Stimulated activated naive CD8-positive, alpha-beta T cell treated with anti-CD3 and anti-CD28 coated beads, Interleukin-15, amount 100 ng/mL, for 72 hours (primary cell): ENCODE data around the gene NUDT6.
"Not testable (repeated sequence)": the region's sequence is repeated elsewhere in the genome, so short reads cannot be mapped to it uniquely, and the experiment has no call there.

Source experiments
- ATAC-seq: fragments of 150-1000 bp; cut with Tn5 transposase; 2 replicates; pipeline ENCODE4 v1.10.0; 2021; ENCODE audit warnings: mild to moderate bottlenecking, moderate library complexity
- DNase-seq, 2 donors: peaks; one replicate each; pipeline ENCODE4 v3.0.0; 2021 to 2022
- H3K27ac Mint-ChIP-seq, 2 donors: one replicate each; pipeline ENCODE4 v1.8.0; 2022; ENCODE audit warnings: mild to moderate bottlenecking in 2 of 2, mixed read lengths in 2 of 2, moderate library complexity in 2 of 2
- H3K27me3 Mint-ChIP-seq: one replicate; pipeline ENCODE4 v1.8.0; 2022; ENCODE audit warnings: mixed read lengths
- H3K4me1 Mint-ChIP-seq: one replicate; pipeline ENCODE4 v1.8.0; 2022; ENCODE audit warnings: mild to moderate bottlenecking, mixed read lengths
- H3K4me3 Mint-ChIP-seq, 2 donors: one replicate each; pipeline ENCODE4 v1.8.0; 2022; ENCODE audit warnings: mild to moderate bottlenecking in 2 of 2, mixed read lengths in 2 of 2, moderate library complexity in 1 of 2
- H3K9me3 Mint-ChIP-seq, 2 donors: one replicate each; pipeline ENCODE4 v1.8.0; 2022; ENCODE audit warnings: mixed read lengths in 2 of 2

The NUDT6 gene, protein sequence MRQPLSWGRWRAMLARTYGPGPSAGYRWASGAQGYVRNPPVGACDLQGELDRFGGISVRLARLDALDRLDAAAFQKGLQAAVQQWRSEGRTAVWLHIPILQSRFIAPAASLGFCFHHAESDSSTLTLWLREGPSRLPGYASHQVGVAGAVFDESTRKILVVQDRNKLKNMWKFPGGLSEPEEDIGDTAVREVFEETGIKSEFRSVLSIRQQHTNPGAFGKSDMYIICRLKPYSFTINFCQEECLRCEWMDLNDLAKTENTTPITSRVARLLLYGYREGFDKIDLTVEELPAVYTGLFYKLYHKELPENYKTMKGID

DNA sequence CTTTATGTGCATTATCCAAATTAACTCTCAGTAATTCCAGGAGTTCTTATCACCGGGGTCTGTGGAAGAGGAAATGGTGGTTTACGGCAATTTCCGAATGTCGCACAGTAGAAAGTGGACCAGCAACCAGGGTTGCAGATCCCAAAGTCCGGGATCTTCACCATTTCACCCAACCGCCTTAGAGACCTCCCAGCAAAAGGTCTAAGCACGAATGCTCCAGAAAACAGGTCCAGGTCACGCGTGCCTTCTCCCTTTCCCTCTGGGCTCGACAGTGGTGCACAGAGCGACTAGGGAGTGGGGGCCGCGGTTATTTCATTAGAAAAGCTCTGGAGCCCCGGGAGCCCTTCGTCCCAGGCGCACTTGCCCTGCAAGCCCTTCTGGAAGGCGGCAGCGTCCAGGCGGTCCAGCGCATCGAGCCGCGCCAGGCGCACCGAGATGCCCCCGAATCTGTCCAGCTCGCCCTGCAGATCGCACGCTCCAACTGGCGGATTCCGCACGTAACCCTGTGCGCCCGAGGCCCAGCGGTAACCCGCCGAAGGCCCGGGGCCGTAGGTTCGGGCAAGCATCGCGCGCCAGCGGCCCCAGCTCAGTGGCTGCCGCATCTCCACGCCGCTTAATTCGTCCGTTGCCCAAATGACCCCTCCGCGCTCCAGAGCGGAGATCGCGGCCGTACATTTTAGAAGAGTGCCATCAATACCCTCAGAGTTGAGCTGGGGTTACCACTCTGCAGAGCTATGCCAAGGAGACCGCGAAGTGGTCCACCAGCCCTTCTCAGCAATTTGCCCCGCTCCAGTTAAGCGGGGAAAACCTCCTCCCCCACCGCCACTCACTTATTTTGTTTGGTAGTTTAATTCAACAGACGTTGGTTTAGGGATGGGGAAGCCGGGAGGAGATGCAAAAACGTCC lies at the start of gene NUDT6:
NUDT6 (minus strand) TSS at position 627 of the 906 bp plus-strand sequence; CDS start at position 602, 25 bp downstream.
- Mint-ChIP-seq H3K27ac (peak within 1 kb of the TSS; percentile 95 to 98), H3K9me3 (no peaks in the 10 kb centered on the region), H3K4me3 (peak within 1 kb of the TSS; percentile 96 to 98), H3K4me1 (no peaks in the 10 kb centered on the region), H3K27me3 (no peaks in the 10 kb centered on the region)
- DNase-seq: peak; percentile 56 to 61
- ATAC-seq: peak; percentile 76

DNA sequence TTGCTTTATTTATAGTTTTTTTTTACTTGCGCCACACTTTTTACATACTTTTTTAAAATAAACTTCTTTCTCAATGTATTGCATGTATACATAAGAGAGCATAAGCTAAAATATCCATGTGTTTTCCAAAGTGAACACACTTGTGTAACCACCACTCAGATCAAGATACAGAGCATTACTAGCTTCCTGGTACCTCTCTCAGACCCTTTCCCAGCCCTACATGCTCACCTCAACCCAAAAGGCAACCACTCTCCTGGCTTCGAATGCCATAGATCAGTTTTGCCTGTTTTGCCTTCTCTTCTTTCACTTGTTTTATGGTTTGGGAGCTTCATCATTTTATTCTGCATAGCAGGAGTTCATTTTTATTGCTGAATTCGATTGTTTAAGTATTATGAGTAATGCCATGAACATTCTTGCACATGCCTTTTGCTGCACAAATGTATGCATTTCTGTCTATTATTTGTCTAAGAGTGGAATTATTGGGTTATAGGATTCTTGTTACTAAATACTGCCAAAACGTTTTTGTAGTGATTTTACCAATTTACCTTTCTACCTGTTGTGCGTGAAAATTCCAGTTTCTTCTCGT lies 45.9 kb upstream of the NUDT6 start:
- H3K27ac Mint-ChIP-seq: no peak overlapping the region

DNA sequence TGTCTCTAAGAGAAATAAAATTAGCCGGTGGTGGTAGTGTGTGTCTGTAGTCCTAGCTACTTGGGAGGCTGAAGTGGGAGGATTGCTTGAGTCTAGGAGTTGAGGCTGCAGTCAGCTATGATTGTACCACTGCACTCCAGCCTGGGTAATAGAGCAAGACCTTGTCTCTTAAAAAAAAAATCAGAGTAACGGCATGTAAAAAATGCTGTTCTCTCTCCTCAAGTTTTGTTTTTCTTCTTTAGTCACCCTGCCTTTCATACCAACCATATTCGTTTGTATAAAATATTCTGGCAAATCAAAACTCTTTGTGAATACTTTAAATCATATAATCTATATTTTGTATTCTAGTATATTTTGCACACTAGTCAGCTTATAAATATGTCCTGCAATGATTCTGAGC lies 44.8 kb upstream of the NUDT6 start:
- DNase-seq (no peak), ATAC-seq (no peak)
- Mint-ChIP-seq H3K27me3 (no peaks in the 10 kb centered on the region), H3K4me1 (peaks cover 7% of the 10 kb centered on the region), H3K4me3 (no peak overlapping the region), H3K27ac (no peak overlapping the region), H3K9me3 (no peaks in the 10 kb centered on the region)

More for the DNA sequence above, 45.9 kb upstream of the NUDT6 start:
- no peak for ATAC-seq
- Mint-ChIP-seq H3K27me3 (no peaks in the 10 kb centered on the region), H3K9me3 (no peaks in the 10 kb centered on the region), H3K4me3 (no peak overlapping the region), H3K4me1 (peaks cover 1% of the 10 kb centered on the region)
- DNase-seq: no peak

DNA sequence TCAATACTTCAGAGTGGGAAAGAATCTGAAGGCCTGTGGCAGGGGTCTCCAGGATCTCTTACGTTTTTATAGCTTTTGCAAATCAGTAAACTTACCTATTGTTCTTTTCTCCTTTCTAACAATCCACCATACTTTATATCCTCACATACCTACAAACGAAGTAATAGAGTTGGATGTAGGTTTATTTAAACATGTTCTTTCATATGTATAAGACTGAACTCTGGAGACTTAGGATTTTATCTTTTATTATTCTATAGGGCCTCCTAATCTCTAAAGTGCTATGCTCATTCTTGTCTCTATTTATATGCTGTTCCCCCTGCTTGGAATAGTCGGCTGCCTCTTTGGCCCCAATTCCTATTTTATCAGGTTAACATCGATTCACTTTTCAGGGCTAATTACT lies 43.8 kb upstream of the NUDT6 start:
- Mint-ChIP-seq H3K27me3 (no peaks in the 10 kb centered on the region), H3K9me3 (no peaks in the 10 kb centered on the region), H3K4me1 (peaks cover 7% of the 10 kb centered on the region), H3K27ac (no peak overlapping the region), H3K4me3 (no peak overlapping the region)
- no peak for ATAC-seq
- no peak for DNase-seq

DNA sequence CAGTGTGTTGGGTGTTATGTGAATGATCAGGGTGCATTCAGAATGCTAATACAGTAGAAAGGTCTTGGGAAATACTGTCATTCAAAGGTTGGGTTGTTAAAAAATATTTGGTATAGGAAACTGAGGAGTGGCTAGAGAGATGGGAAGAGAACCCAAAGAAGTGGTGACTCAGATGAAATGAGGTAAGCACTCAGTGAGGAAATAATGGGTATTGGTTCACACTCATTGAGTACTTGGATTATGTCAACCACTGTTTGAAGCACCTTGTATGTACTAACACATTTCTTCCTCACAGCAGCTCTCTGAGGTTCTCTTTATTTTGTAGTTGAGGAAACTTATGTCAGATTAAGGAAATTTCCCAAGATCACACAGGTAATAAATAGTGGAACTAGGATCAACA lies 40.8 kb upstream of the NUDT6 start:
- Mint-ChIP-seq H3K4me1 (peaks cover 7% of the 10 kb centered on the region), H3K9me3 (no peaks in the 10 kb centered on the region), H3K4me3 (no peak overlapping the region), H3K27ac (no peak overlapping the region), H3K27me3 (no peaks in the 10 kb centered on the region)
- no peak for DNase-seq
- peak; percentile 60 for ATAC-seq

DNA sequence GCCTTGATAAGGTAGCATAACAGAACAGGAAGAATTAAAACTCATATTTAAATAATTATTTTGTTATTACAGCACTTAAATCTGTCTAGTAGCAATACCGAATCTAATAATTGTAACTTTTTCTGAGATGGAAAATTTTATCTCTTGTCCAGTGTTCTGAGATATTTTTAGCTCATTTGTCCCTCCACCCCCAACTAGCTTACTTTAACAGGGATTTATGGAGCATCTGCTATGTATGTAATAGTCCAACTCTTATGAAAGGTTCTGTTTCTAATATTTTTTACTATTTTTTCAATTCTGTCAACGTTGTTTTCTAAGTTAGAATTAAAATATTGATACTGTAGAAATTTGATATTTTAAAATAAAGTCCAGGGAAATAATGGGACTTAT lies 38.2 kb upstream of the NUDT6 start:
- no peak for ATAC-seq
- H3K9me3 Mint-ChIP-seq: no peaks in the 10 kb centered on the region
- H3K4me1 Mint-ChIP-seq: peaks cover 7% of the 10 kb centered on the region
- no peak overlapping the region for H3K27ac Mint-ChIP-seq
- no peak for DNase-seq
- H3K4me3 Mint-ChIP-seq: no peak overlapping the region
- H3K27me3 Mint-ChIP-seq: no peaks in the 10 kb centered on the region

DNA sequence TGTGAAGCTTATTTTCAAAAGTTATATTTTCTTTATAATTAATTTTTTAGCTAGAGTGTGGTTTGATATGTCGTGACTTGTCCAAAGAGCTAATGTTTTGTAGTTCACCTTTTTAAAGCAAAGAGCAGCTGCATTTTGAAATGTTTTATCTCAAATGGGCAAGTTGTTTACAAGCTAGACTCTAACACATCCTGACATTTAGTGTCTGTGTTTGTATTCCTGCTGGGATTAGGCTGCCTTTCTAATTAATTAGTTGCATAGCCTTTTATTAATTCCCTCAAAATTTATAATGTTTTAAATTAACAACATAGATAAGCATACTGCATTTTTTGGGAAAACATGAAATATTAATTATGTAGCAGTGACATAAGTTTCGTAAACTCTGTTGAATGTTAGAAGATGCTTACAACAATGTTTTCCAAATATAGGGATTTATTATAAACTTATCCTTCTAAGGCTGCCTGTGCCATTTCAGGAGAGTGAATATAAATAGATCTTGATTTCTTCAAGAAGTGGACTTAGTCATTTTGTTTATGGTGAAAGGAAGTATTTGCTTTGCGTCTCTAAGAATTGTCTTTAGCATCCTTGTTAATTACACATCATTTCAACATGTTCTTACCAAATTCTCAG lies 37.7 kb upstream of the NUDT6 start:
- Mint-ChIP-seq H3K9me3 (no peaks in the 10 kb centered on the region), H3K4me3 (no peak overlapping the region), H3K4me1 (peaks cover 7% of the 10 kb centered on the region), H3K27me3 (no peaks in the 10 kb centered on the region), H3K27ac (no peak overlapping the region)
- DNase-seq: no peak
- no peak for ATAC-seq

DNA sequence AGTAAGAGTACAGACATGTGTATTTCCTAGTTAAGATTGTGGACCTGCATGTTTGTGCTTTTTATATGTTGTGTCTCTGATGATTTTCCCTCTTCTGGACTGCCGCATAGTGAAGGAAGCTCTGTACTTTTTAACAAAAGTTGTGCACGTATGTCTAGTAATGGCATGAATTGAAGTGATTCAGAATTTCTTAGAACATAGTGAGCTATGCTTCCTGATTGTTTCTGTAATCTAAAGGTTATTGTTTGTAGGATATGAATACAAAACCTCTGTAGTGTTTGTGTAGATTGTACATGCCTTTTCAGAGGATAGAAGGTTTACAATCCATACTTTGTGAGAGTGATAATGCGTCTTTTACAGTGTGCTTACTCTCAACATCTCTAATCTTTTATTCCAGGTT lies 37.0 kb upstream of the NUDT6 start:
- Mint-ChIP-seq H3K4me3 (no peak overlapping the region), H3K27ac (no peak overlapping the region), H3K27me3 (no peaks in the 10 kb centered on the region), H3K9me3 (no peaks in the 10 kb centered on the region), H3K4me1 (peaks cover 7% of the 10 kb centered on the region)
- no peak for DNase-seq
- no peak for ATAC-seq

DNA sequence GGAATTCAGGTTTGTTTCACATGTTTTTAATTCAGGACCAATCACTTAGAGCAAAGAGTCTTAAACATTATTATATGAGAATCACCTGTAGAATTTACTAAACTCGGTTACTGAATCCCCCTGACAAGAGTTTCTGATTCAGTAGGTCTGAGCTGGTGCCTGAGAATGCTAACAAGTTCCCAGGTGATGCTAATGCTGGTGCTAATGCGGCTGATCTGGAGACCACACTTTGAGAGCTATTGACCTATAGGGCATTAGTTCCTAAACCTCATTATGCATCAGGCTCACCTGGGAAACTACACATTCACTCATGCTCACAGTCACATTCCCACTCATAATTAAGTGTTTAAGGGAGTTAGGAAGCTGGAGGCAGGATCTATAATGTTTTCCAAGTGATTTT lies 36.1 kb upstream of the NUDT6 start:
- Mint-ChIP-seq H3K9me3 (no peaks in the 10 kb centered on the region), H3K4me3 (no peak overlapping the region), H3K4me1 (peaks cover 7% of the 10 kb centered on the region), H3K27me3 (no peaks in the 10 kb centered on the region), H3K27ac (no peak overlapping the region)
- DNase-seq (no peak), ATAC-seq (no peak)

DNA sequence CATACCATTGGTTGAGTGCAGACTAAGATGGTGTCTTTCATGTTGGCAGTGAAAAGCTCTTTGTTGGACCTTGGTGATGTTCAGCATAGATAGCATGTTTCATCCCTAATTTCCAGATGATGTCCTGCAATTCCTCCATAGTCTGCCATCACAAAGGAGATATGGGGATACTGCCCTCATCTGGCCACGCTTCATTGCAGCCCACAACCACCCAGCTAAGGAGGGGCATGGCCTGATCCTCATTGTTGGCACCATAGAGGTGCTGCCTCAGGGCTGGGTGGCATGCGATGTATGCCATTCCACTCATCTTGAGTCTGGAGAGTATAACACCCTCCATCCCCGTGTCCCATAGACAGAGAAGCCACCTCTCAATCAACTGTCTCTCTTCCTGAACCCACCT lies 31.5 kb upstream of the NUDT6 start:
- Mint-ChIP-seq H3K9me3 (no peaks in the 10 kb centered on the region), H3K4me3 (no peak overlapping the region), H3K27me3 (no peaks in the 10 kb centered on the region), H3K4me1 (no peaks in the 10 kb centered on the region), H3K27ac (no peak overlapping the region)
- DNase-seq: no peak
- no peak for ATAC-seq

DNA sequence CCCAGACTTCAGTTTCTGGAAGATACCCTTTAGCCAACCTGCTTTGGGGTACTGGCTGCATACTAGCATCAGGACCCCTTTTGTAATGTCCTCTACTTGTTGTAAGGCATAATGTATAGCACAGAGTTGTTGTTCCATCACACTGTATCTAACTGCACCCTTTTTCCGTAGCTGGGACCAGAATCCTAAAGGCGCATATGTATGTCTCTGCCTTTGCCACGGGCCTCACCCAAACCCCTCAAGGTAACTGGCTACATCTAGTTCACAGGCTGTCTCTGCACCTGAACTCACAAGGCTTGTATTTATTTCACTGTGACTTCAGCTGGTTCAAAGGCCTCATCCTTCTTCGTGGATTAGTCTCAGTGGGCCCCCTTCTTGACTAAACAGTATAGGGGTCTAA lies 29.6 kb upstream of the NUDT6 start:
- Mint-ChIP-seq H3K9me3 (no peaks in the 10 kb centered on the region), H3K27ac (no peak overlapping the region), H3K4me1 (no peaks in the 10 kb centered on the region), H3K27me3 (no peaks in the 10 kb centered on the region), H3K4me3 (no peak overlapping the region)
- ATAC-seq (no peak), DNase-seq (no peak)

DNA sequence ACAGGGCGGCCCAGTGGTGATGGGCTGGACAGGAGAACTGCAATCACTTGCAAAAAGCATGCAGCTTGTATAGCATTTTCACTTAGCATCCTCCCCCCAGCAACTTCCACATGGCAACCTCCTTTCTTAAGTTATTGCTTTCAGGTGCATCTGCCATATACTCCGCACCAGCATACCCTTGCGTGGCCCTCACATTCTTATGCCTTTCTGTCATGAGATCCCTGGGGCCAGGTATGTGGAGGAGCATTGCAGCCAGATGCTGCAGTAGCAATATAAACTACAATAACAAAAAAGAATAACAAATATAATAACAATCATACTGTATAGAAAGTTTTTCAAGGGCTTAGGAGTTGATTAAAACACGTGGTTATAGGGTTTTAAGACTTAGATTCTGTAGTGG lies 26.3 kb upstream of the NUDT6 start:
- DNase-seq: no peak
- Mint-ChIP-seq H3K27me3 (no peaks in the 10 kb centered on the region), H3K27ac (no peak overlapping the region), H3K4me3 (no peak overlapping the region), H3K4me1 (no peaks in the 10 kb centered on the region), H3K9me3 (no peaks in the 10 kb centered on the region)
- no peak for ATAC-seq

DNA sequence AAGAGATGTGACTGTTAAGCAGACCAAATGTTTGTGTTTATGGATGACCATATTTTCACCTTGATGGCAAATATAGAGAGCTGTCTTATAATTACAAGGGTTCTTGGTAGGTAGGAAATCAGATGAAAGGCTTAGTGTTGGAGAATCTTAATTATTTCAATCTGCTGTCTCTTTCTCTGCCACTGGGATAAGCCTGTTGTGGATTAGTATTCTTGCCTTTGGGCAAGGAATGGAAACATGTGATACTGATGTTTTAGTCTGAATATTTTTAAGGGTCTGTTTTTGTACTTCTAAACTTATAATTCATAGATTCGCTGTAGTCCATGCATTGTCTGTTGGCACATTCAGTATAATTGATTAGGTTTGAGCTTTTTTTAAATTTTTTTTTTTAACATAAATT lies 23.7 kb upstream of the NUDT6 start:
- H3K4me1 Mint-ChIP-seq: no peaks in the 10 kb centered on the region
- H3K27me3 Mint-ChIP-seq: no peaks in the 10 kb centered on the region
- ATAC-seq: no peak
- H3K27ac Mint-ChIP-seq: no peak overlapping the region
- H3K4me3 Mint-ChIP-seq: no peak overlapping the region
- no peak for DNase-seq
- H3K9me3 Mint-ChIP-seq: no peaks in the 10 kb centered on the region

DNA sequence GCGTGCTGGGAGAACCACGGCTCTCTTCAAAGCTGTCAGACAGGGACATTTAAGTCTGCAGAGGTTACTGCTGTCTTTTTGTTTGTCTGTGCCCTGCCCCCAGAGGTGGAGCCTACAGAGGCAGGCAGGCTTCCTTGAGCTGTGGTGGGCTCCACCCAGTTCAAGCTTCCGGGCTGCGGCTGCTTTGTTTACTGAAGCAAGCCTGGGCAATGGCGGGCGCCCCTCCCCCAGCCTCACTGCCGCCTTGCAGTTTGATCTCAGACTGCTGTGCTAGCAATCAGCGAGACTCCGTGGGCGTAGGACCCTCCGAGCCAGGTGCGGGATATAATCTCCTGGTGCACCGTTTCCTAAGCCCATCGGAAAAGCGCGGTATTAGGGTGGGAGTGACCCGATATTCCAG lies 22.7 kb upstream of the NUDT6 start:
- not testable (repeated sequence) for H3K27me3 Mint-ChIP-seq, H3K27ac Mint-ChIP-seq, H3K4me3 Mint-ChIP-seq, H3K9me3 Mint-ChIP-seq, H3K4me1 Mint-ChIP-seq, ATAC-seq, DNase-seq

DNA sequence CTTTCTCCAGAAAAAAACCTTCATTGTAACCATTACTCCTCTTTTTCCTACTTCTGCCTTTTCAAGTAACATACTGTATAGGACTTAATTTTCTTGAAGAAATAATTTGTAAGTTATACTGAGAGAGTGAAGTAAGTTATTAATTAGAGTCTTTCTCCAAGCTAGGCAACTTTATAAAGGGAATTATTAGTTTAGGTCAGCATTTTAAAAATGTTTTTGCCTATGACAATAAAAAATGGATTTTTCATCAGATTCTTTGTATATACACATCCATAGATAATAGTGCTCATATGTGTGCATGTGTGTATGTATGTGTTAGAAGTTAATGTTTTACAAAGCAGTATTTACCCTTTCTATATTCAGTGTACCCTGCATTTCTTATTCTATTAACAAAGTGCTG lies 10.4 kb upstream of the NUDT6 start:
- no peak for ATAC-seq
- DNase-seq: no peak
- Mint-ChIP-seq H3K27me3 (no peaks in the 10 kb centered on the region), H3K9me3 (no peaks in the 10 kb centered on the region), H3K4me3 (no peak overlapping the region), H3K27ac (no peak overlapping the region), H3K4me1 (no peaks in the 10 kb centered on the region)

DNA sequence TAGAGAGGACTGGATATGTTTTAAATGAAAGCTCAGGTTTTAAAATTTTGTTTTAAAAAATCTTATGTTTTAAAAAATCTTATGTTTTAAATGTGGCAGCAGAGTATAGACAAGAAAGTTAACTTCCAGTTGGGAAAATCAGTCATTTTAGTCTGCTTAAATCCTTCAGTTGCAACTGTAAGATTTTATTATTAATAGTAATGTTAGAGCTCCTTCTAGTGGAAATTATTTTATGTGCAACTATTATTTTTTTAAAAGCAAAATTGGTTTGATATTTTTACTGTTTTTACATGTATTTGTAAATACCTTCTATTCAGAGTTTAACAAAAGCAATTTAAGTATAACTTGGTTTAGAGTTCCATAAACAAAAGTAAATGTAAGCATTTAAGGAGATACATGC lies 8.5 kb upstream of the NUDT6 start:
- Mint-ChIP-seq H3K27me3 (no peaks in the 10 kb centered on the region), H3K4me3 (no peak overlapping the region), H3K4me1 (no peaks in the 10 kb centered on the region), H3K9me3 (no peaks in the 10 kb centered on the region), H3K27ac (no peak overlapping the region)
- no peak for ATAC-seq
- no peak for DNase-seq
